ENCODE data around the gene USP47. TPM values are rescaled to one million over a fixed set of nuclear protein-coding genes. Genes with fewer than 3 reads are reported as not detected.
A peak's percentile ranks its signal among the peaks of the same experiment; 100 is the strongest.

USP47 gene
- total RNA-seq, 4 donors from 2014 or later, result 61.0 to 83.3 (median 72.8) TPM

DNA sequence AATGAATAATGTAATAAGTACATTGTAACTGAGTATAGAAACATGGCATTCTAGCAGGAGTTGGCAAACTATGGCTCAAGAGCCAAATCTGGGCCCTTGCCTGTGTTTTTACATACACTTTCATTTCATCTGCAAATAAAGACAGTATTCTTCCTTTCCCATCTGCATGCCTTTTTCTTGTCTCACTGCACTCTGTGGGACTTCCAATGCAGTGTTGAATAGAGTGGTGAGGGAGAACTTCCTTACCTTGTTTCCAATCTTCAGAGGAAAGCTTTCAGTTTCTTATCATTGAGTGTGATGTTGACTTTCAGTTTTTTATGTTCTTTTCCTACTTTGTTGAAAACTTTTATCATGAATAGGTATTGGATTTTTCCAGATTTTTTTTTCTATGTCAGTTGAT is 82.1 kb downstream of the USP47 start:
- no peak for DNase-seq (ENCODE audit: low spot score)
- TF ChIP-seq, protein P1, sequence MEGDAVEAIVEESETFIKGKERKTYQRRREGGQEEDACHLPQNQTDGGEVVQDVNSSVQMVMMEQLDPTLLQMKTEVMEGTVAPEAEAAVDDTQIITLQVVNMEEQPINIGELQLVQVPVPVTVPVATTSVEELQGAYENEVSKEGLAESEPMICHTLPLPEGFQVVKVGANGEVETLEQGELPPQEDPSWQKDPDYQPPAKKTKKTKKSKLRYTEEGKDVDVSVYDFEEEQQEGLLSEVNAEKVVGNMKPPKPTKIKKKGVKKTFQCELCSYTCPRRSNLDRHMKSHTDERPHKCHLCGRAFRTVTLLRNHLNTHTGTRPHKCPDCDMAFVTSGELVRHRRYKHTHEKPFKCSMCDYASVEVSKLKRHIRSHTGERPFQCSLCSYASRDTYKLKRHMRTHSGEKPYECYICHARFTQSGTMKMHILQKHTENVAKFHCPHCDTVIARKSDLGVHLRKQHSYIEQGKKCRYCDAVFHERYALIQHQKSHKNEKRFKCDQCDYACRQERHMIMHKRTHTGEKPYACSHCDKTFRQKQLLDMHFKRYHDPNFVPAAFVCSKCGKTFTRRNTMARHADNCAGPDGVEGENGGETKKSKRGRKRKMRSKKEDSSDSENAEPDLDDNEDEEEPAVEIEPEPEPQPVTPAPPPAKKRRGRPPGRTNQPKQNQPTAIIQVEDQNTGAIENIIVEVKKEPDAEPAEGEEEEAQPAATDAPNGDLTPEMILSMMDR (IDR thresholded peaks at IDR 0.05), result no peak
- no peak for ATAC-seq (ENCODE audit: low FRiP score)

DNA sequence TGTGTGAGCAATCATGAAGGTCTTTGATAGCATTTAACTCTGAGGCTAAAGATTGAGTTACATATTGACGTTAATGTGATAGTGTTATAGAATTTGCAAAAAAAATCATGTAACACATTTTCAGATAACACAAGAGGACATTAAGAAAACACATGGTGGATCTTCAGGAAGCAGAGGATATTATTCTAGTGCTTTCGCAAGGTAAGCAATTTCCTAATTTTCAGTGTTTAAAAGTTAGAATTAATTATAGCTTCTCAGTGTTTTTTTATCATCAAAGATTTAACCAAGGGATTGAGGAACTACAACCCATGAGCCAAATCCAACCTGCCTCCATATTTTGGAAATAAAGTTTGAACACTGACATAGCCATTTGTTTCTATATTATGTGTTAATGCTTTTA is 88.1 kb downstream of the USP47 start:
- no peak for DNase-seq (ENCODE audit: low spot score)
- ATAC-seq (ENCODE audit: low FRiP score), result no peak
- TF ChIP-seq, protein P1 (IDR thresholded peaks at IDR 0.05), result no peak

DNA sequence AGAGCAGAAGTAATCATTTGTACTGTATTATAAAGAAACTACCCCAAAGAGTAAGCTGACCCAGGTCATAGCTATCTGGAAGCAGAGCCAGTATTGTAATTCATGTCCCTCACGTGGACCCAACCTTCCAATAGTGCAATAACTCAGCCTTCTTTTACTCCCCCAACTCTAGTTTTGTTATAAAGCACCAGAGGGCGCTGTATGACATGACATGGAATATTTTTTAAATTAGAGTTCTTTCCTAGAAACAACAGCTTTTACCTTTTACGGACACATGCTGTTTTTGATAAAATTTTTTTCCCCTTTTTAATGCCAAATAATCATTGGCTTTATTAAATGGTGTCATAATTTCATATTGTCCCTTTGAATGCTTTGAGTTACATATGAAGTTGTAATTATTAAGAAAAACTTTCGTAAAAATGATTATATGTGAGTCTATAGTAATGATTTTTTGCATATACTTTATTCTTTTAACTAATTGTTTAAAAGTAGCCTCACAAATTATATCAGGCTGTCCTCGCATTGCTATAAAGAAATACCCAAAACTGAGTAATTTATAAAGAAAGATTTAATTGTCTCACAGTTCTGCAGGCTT is 89.8 kb downstream of the USP47 start:
- peak; percentile 71 for ATAC-seq (ENCODE audit: low FRiP score)
- TF ChIP-seq, protein P1 (IDR thresholded peaks at IDR 0.05), result no peak
- DNase-seq (ENCODE audit: low spot score), result no peak

DNA sequence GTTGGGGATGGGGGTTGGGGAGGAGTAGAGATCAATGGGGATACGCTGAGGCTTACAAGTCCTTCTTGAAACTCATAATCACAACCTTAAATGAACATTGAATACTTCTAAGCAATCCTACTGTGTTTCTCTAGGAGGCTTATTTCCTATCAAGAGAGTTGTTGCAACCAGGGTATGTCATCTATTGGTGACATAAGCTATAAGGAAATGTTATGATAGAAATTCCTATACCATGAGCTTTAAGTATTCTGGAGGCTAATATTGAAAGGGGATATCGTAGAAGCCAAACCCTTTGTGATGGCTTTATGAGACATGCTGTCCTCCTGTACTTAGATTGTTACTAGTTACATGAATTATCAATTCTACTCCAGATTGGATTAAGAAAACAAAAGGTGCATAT is 93.8 kb downstream of the USP47 start:
- DNase-seq (ENCODE audit: low spot score) (no peak), ATAC-seq (ENCODE audit: low FRiP score) (no peak)
- TF ChIP-seq, protein P1 (IDR thresholded peaks at IDR 0.05), result no peak

DNA sequence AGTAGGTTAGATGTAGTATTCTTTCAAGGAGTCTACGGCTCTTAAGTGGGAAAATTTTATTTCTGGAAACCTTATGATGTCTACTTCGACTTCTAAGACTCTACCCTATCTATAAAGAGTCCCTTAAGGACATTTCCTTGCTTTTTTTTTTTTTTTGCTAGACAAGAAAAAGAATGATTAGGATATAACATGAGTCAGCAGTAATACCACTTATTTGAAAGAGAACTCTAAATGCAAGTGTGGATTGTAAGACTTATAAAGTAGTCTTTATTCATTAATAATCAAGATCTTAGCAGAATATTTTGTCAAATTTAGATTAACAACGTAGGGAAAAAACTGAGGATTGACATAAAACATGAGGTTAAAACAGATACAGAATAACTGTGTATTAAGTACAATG is 95.7 kb downstream of the USP47 start:
- DNase-seq (ENCODE audit: low spot score) (no peak), ATAC-seq (ENCODE audit: low FRiP score) (no peak)
- TF ChIP-seq, protein P1 (IDR thresholded peaks at IDR 0.05), result no peak

DNA sequence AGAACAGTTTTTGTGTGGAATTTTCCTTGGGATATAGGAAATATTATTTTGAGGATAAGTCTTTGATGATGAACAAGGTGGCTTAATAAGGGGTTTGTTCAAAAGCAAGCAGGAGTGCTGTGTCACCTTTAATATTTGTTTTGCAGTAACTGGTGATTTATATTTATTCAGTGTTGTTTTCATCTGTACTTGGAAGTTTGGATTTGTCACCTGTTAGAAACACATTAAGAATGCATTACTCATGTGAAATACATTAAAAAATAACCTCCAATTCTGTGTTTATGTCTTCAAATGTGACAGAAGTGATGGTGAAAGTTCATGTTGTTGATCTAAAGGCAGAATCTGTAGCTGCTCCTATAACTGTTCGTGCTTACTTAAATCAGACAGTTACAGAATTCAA is 96.2 kb downstream of the USP47 start:
- TF ChIP-seq, protein P1 (IDR thresholded peaks at IDR 0.05), result no peak
- no peak for ATAC-seq (ENCODE audit: low FRiP score)
- no peak for DNase-seq (ENCODE audit: low spot score)

DNA sequence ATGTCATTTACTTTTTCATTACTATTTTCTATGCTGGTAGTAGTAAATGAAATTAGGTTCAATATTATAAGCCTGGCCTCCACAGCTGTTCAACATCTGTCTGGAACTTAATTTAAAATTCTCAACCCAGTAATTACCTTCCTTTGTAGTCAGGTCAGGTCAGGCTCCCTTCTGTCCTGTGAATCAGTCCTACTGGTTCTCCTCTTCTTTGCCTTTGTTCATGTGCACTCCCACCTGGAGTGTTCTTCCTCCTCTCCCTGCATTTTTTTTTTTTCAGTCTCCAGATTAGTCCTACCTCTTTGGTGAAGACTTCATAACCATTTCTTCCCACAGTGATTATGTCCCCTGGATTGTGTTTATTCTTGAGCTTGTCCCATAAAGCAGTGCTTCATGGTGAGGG is 98.8 kb downstream of the USP47 start:
- TF ChIP-seq, protein P1 (IDR thresholded peaks at IDR 0.05), result no peak
- ATAC-seq (ENCODE audit: low FRiP score), result no peak
- DNase-seq (ENCODE audit: low spot score), result no peak

Data from omental fat pad (tissue), 4 donors.